ENCODE data around the gene PRKCZ.

PRKCZ gene

DNA sequence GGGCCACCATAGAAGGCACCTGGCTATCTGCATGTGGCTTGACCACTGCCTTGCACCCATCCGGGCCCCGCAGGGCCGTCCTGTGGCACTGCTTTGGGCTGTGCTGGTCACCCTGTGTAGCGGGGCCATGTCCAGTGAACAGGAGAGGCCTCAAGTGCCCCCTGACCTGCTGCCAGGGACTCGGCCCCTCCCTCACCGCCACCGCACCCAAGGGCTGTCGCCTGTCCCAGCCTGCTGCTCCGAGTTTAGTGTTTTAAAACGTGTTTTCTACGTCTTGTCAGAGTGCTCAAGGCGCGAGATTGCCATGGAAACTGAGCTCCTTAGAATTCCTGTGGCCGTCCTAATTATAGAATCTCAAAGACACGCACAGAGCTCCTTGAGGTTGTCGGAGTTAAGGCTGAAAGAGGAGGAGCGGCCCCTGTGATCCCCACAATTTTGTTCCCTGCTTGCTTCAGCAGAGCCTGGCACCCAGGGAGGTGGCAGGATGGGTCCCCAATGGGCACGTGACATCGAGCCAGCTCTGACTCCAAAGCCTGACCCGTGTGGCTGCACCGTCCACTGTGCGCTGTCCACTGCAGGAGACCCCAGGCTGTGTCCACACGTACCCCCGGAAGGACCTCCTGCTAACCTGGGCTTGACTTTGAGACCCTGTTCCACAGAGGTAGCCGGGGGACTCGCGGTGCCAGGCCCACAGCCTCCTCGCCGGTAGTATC is 78.1 kb downstream of the PRKCZ start:
- peak overlapping the region; percentile 93 for H2BK5ac ChIP-seq (ENCODE audit: low read length)
- no peaks in the 10 kb centered on the region for H3K36me3 ChIP-seq (replicated peaks in 1 of 2; ENCODE audit: control insufficient read depth in 2 of 2, insufficient read depth in 2 of 2, low read length in 2 of 2)
- peak overlapping the region; percentile 97 for H3K18ac ChIP-seq (ENCODE audit: low read length)
- H2AK5ac ChIP-seq (ENCODE audit: low read depth, low read length) = peak overlapping the region; percentile 100
- H3K27ac ChIP-seq (replicated peaks; ENCODE audit: low read length) = peak overlapping the region; percentile 59
- peak overlapping the region; percentile 92 for H4K91ac ChIP-seq (ENCODE audit: low read depth, low read length, poor library complexity)
- peaks cover 15 to 30% of the 10 kb centered on the region in 2 donors for H3K4me1 ChIP-seq (ENCODE audit: control insufficient read depth in 2 of 2, insufficient read depth in 1 of 2, low read depth in 1 of 2, low read length in 2 of 2)
- H3K9me3 ChIP-seq (replicated peaks in 1 of 2; ENCODE audit: control insufficient read depth in 2 of 2, insufficient read depth in 1 of 2, low read depth in 1 of 2, low read length in 2 of 2) = peaks cover 0 to 1% of the 10 kb centered on the region in 2 donors
- peak overlapping the region; percentile 89 for H3K14ac ChIP-seq (ENCODE audit: low read length)
- peak overlapping the region; percentile 99 for H2BK15ac ChIP-seq (ENCODE audit: low read length)
- H4K8ac ChIP-seq (ENCODE audit: low read depth, low read length) = no peak overlapping the region
- H2AFZ ChIP-seq (ENCODE audit: low read length) = no peak overlapping the region
- peaks cover 0 to 10% (median 0%) of the 10 kb centered on the region in 3 experiments for H3K27me3 ChIP-seq (ENCODE audit: control insufficient read depth in 3 of 3, insufficient read depth in 3 of 3, low read depth in 1 of 3, low read length in 3 of 3)
- peak overlapping the region; percentile 77 for H3K9ac ChIP-seq (ENCODE audit: low read depth, low read length, poor library complexity)
- peak overlapping the region; percentile 96 for H2BK12ac ChIP-seq (ENCODE audit: low read length)
- DNase-seq (ENCODE audit: low spot score) = no peak
- H2BK120ac ChIP-seq (ENCODE audit: low read depth, low read length) = peak overlapping the region; percentile 76
- WGBS, 2 donors (ENCODE audit: extremely low coverage in 2 of 2, insufficient read length in 2 of 2, insufficient replicate concordance in 1 of 2) = no CpG with 5 or more reads among the region's 29 CpGs
- peak overlapping the region; percentile 97 for H3K4ac ChIP-seq (ENCODE audit: low read length)
- peaks cover 18% of the 10 kb centered on the region for H3K79me1 ChIP-seq (ENCODE audit: low read depth, low read length)
- H3K4me3 ChIP-seq (ENCODE audit: low read length in 2 of 2) = no peak overlapping the region
- H3K23ac ChIP-seq (ENCODE audit: low read depth, low read length, poor library complexity) = peak overlapping the region; percentile 85
- H3K4me2 ChIP-seq (ENCODE audit: insufficient read depth, low read length, poor library complexity, severe bottlenecking) = peak overlapping the region; percentile 40

DNA sequence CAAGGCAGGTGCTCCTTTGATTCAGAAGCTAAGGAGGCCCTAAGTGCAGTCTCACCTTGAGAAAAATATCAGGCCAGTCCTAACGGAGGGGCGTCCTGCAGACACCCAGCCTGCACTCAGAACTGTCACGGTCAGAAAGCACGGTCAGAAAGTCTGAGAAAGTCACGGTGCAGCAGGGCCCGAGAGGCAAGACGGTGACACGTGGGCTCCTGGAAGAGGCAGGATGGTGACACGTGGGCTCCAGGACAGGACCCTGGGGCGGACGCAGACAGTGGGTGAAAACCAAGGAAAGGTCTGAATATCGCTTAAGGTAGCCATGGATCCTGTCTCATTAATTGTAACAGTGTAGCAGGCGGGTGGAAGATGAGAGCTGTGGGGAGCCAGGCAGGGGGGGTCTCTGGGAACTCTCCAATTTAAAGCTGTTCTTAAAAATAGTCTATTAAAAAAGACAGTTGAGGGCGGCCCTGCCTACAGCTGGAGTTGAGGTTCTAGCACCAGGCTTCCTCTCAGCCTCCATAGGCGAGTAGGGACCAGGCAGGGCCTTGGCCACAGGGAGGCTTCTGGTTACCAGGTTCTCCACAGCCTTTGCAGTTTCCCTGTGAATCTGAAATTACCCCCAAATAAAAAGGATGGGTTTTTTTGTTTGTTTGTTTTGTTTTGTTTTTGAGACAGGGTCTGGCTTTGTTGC is 79.2 kb downstream of the PRKCZ start:
- Histone ChIP-seq H3K36me3 (replicated peaks in 1 of 2; ENCODE audit: control insufficient read depth in 2 of 2, insufficient read depth in 2 of 2, low read length in 2 of 2) (no peaks in the 10 kb centered on the region), H3K4me3 (ENCODE audit: low read length in 2 of 2) (no peak overlapping the region), H3K4me2 (ENCODE audit: insufficient read depth, low read length, poor library complexity, severe bottlenecking) (no peak overlapping the region), H3K14ac (ENCODE audit: low read length) (no peak overlapping the region), H3K9me3 (replicated peaks in 1 of 2; ENCODE audit: control insufficient read depth in 2 of 2, insufficient read depth in 1 of 2, low read depth in 1 of 2, low read length in 2 of 2) (peaks cover 0 to 1% of the 10 kb centered on the region in 2 donors), H3K27me3 (ENCODE audit: control insufficient read depth in 3 of 3, insufficient read depth in 3 of 3, low read depth in 1 of 3, low read length in 3 of 3) (peaks cover 0 to 10% (median 0%) of the 10 kb centered on the region in 3 experiments), H3K4ac (ENCODE audit: low read length) (peak overlapping the region; percentile 26), H4K91ac (ENCODE audit: low read depth, low read length, poor library complexity) (no peak overlapping the region), H3K18ac (ENCODE audit: low read length) (peak overlapping the region; percentile 61), H3K79me1 (ENCODE audit: low read depth, low read length) (peaks cover 18% of the 10 kb centered on the region), H2BK5ac (ENCODE audit: low read length) (peak overlapping the region; percentile 93), H2AK5ac (ENCODE audit: low read depth, low read length) (peak overlapping the region; percentile 60), H2AFZ (ENCODE audit: low read length) (no peak overlapping the region), H3K23ac (ENCODE audit: low read depth, low read length, poor library complexity) (peak overlapping the region; percentile 25), H2BK120ac (ENCODE audit: low read depth, low read length) (no peak overlapping the region), H3K9ac (ENCODE audit: low read depth, low read length, poor library complexity) (peak overlapping the region; percentile 85), H3K4me1 (ENCODE audit: control insufficient read depth in 2 of 2, insufficient read depth in 1 of 2, low read depth in 1 of 2, low read length in 2 of 2) (peaks cover 24 to 35% of the 10 kb centered on the region in 2 donors), H4K8ac (ENCODE audit: low read depth, low read length) (no peak overlapping the region), H2BK15ac (ENCODE audit: low read length) (peak overlapping the region; percentile 98), H3K27ac (replicated peaks; ENCODE audit: low read length) (no peak overlapping the region), H2BK12ac (ENCODE audit: low read length) (peak overlapping the region; percentile 50)
- WGBS, 2 donors (ENCODE audit: extremely low coverage in 2 of 2, insufficient read length in 2 of 2, insufficient replicate concordance in 1 of 2) = no CpG with 5 or more reads among the region's 15 CpGs
- no peak for DNase-seq (ENCODE audit: low spot score)

DNA sequence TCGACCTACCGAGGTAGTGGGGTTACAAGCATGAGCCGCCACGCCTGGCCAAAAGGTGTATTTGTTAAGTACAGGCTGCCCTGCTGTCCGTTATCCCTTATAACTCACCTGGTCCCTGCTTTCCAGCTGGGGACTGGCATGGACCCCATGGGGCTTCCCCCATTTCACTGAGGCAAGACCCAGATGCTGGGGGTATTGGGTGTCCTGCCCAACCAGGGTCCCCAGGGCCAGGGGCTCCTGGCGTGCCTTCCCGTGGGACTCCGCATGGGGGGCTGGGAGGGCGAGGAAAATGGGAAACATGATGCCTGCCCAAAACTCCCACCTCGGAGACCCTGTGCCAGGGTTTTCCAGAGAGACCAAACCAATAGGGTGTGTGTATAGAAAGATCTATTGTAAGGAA is 79.9 kb downstream of the PRKCZ start:
- Histone ChIP-seq H4K8ac (ENCODE audit: low read depth, low read length) (no peak overlapping the region), H3K79me1 (ENCODE audit: low read depth, low read length) (peaks cover 18% of the 10 kb centered on the region), H3K14ac (ENCODE audit: low read length) (no peak overlapping the region), H3K4me1 (ENCODE audit: control insufficient read depth in 2 of 2, insufficient read depth in 1 of 2, low read depth in 1 of 2, low read length in 2 of 2) (peaks cover 31 to 41% of the 10 kb centered on the region in 2 donors), H3K4me2 (ENCODE audit: insufficient read depth, low read length, poor library complexity, severe bottlenecking) (no peak overlapping the region), H2BK5ac (ENCODE audit: low read length) (no peak overlapping the region), H3K9me3 (replicated peaks in 1 of 2; ENCODE audit: control insufficient read depth in 2 of 2, insufficient read depth in 1 of 2, low read depth in 1 of 2, low read length in 2 of 2) (peaks cover 0 to 1% of the 10 kb centered on the region in 2 donors), H3K27me3 (ENCODE audit: control insufficient read depth in 3 of 3, insufficient read depth in 3 of 3, low read depth in 1 of 3, low read length in 3 of 3) (peaks cover 0 to 10% (median 0%) of the 10 kb centered on the region in 3 experiments), H3K36me3 (replicated peaks in 1 of 2; ENCODE audit: control insufficient read depth in 2 of 2, insufficient read depth in 2 of 2, low read length in 2 of 2) (no peaks in the 10 kb centered on the region), H2BK12ac (ENCODE audit: low read length) (no peak overlapping the region), H3K9ac (ENCODE audit: low read depth, low read length, poor library complexity) (no peak overlapping the region), H2BK120ac (ENCODE audit: low read depth, low read length) (no peak overlapping the region), H3K23ac (ENCODE audit: low read depth, low read length, poor library complexity) (no peak overlapping the region), H3K4ac (ENCODE audit: low read length) (no peak overlapping the region), H3K4me3 (ENCODE audit: low read length in 2 of 2) (no peak overlapping the region), H2BK15ac (ENCODE audit: low read length) (no peak overlapping the region), H3K18ac (ENCODE audit: low read length) (no peak overlapping the region), H4K91ac (ENCODE audit: low read depth, low read length, poor library complexity) (no peak overlapping the region), H3K27ac (replicated peaks; ENCODE audit: low read length) (no peak overlapping the region), H2AFZ (ENCODE audit: low read length) (no peak overlapping the region), H2AK5ac (ENCODE audit: low read depth, low read length) (peak overlapping the region; percentile 33)
- no CpG with 5 or more reads among the region's 10 CpGs for WGBS, 2 donors (ENCODE audit: extremely low coverage in 2 of 2, insufficient read length in 2 of 2, insufficient replicate concordance in 1 of 2)
- no peak for DNase-seq (ENCODE audit: low spot score)

DNA sequence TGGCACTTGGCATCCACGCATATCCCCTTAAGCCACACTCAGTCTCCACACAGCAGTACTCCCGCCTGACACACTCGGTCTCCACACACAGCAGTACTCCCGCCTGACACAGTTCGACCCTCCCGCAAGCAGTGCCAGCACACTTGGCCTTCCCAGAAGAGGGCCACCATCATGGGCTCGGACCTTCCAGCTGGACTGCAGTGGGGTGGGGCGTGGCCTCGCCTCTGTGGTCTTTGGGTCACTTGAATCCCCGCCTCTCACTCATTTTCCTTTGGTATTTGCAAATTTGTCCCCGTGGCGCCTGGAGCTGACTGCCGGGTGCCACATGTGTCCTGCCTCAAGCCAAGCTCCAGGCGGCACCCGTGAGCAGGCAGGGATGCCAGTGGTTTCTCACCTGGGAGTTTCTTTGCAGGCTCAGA is 80.7 kb downstream of the PRKCZ start:
- Histone ChIP-seq H3K79me1 (ENCODE audit: low read depth, low read length) (peaks cover 19% of the 10 kb centered on the region), H3K23ac (ENCODE audit: low read depth, low read length, poor library complexity) (peak overlapping the region; percentile 75), H2AK5ac (ENCODE audit: low read depth, low read length) (peak overlapping the region; percentile 33), H3K18ac (ENCODE audit: low read length) (peak overlapping the region; percentile 1), H3K4ac (ENCODE audit: low read length) (no peak overlapping the region), H3K27me3 (ENCODE audit: control insufficient read depth in 3 of 3, insufficient read depth in 3 of 3, low read depth in 1 of 3, low read length in 3 of 3) (peaks cover 0 to 12% (median 0%) of the 10 kb centered on the region in 3 experiments), H3K9me3 (replicated peaks in 1 of 2; ENCODE audit: control insufficient read depth in 2 of 2, insufficient read depth in 1 of 2, low read depth in 1 of 2, low read length in 2 of 2) (peaks cover 0 to 1% of the 10 kb centered on the region in 2 donors), H4K91ac (ENCODE audit: low read depth, low read length, poor library complexity) (no peak overlapping the region), H2BK120ac (ENCODE audit: low read depth, low read length) (no peak overlapping the region), H3K9ac (ENCODE audit: low read depth, low read length, poor library complexity) (no peak overlapping the region), H3K14ac (ENCODE audit: low read length) (no peak overlapping the region), H3K36me3 (replicated peaks in 1 of 2; ENCODE audit: control insufficient read depth in 2 of 2, insufficient read depth in 2 of 2, low read length in 2 of 2) (no peaks in the 10 kb centered on the region), H4K8ac (ENCODE audit: low read depth, low read length) (no peak overlapping the region), H3K4me1 (ENCODE audit: control insufficient read depth in 2 of 2, insufficient read depth in 1 of 2, low read depth in 1 of 2, low read length in 2 of 2) (peaks cover 38 to 44% of the 10 kb centered on the region in 2 donors), H2AFZ (ENCODE audit: low read length) (no peak overlapping the region), H2BK15ac (ENCODE audit: low read length) (peak overlapping the region; percentile 54), H2BK12ac (ENCODE audit: low read length) (peak overlapping the region; percentile 33), H3K4me2 (ENCODE audit: insufficient read depth, low read length, poor library complexity, severe bottlenecking) (no peak overlapping the region), H3K4me3 (ENCODE audit: low read length in 2 of 2) (no peak overlapping the region), H3K27ac (replicated peaks; ENCODE audit: low read length) (no peak overlapping the region), H2BK5ac (ENCODE audit: low read length) (no peak overlapping the region)
- WGBS, 2 donors (ENCODE audit: extremely low coverage in 2 of 2, insufficient read length in 2 of 2, insufficient replicate concordance in 1 of 2) = no CpG with 5 or more reads among the region's 15 CpGs
- DNase-seq (ENCODE audit: low spot score) = no peak

Data from neuronal stem cell (in vitro differentiated cells).